Jurkat, Clone E6-1 (cell line): Measurements from ENCODE around the gene CDC34.
A peak's percentile ranks its signal among the peaks of the same experiment; 100 is the strongest.
"Not testable (repeated sequence)": the region's sequence is repeated elsewhere in the genome, so short reads cannot be mapped to it uniquely, and the experiment has no call there.

Experiments
- DNase-seq: peaks from one replicate; pipeline ENCODE4 v3.0.0-alpha.2; 2011; ENCODE audit warnings: low read depth, low spot score
- H3K4me3 ChIP-seq: 2 replicates; pipeline ENCODE4 v1.5.1; 2011; ENCODE audit warnings: mild to moderate bottlenecking, low read length, control low read depth, moderate library complexity

Gene CDC34

GRCh38 chr19:581399-582111 is 50.0 kb downstream of the CDC34 start:
- no peak overlapping the region for H3K4me3 ChIP-seq

DNA sequence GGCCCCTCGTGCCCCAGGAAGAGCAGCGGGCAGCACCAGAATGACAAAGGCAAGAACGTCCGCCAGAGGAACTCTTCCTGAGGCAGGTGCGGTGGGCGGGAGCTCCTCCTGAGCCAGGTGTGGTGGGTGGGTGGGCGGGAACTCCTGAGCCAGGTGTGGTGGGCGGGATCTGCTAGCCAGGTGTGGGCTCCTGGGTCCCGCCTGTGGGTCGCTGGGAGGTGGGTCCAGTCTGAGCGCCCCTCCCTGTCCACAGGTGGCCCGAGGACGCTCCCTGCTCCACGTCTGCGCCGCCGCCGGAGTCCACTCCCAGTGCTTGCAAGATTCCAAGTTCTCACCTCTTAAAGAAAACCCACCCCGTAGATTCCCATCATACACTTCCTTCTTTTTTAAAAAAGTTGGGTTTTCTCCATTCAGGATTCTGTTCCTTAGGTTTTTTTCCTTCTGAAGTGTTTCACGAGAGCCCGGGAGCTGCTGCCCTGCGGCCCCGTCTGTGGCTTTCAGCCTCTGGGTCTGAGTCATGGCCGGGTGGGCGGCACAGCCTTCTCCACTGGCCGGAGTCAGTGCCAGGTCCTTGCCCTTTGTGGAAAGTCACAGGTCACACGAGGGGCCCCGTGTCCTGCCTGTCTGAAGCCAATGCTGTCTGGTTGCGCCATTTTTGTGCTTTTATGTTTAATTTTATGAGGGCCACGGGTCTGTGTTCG is 51.1 kb downstream of the CDC34 start:
- no peak for DNase-seq
- no peak overlapping the region for H3K4me3 ChIP-seq

More at GRCh38 chr19:581399-582111, 50.0 kb downstream of the CDC34 start:
- DNase-seq, result no peak

DNA sequence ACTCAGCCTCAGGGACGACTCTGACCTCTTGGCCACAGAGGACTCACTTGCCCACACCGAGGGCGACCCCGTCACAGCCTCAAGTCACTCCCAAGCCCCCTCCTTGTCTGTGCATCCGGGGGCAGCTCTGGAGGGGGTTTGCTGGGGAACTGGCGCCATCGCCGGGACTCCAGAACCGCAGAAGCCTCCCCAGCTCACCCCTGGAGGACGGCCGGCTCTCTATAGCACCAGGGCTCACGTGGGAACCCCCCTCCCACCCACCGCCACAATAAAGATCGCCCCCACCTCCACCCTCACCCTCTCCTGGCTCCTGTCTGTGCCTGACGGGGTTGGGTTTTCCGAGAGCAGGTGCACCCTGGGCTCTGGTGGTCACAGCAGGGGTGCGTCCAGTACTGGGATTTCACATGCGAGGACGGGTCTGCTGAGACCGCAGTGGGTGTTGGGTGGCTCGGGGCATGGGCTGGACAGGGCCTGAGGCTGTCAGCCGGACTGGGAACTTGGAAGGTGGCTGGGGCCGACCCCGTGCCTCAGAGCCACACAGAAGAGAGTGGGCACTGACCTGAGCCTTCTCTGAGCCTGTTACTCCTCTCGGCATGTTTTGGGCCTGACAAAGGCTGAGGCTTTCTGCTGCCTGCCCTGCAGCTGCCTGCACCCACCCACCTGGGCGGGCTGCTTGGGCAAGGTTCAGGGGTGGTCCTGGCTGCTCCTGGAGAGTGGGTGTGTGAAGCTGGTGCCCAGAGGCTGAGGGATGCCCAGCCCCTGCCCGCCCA is 51.8 kb downstream of the CDC34 start:
- no peak for DNase-seq
- H3K4me3 ChIP-seq, result no peak overlapping the region

GRCh38 chr19:583968-584239 is 52.3 kb downstream of the CDC34 start:
- H3K4me3 ChIP-seq, result no peak overlapping the region
- DNase-seq, result no peak

DNA sequence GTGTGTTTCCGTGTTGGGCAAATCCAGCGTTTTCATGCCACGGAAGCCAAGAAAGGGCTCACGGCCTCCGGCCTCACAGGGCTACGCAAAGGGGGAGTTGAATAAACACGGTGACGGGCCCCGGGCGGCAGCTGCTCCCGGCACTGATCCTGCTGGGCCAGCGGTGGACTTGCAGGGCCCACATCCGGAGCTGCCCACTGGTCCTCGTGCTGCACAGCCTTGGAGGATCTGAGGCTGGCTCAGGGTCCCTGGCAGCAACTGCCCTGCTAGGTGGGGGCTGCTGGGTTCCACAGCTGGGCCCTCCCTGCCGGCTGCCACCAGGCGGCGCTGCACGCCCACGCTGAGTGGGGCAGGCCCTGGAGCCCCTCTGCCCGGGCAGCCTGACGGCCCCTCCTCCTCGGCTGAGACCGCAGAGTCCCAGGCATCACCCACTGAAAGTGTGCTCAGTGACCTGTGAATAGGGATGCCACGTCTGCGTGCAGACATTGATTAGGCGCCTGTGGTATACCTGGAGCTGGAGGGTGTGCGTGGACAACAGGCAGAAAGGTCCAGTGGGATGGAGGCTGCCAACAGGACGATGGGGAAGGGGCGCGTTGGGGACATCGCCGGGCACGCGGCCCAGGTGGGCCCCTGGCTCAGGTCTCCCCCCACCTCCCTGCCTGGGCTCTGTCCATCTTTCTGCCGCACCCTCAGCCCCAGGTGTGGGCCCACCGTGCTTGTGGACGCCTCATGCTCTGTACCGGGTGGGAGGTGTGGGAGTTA is 52.9 kb downstream of the CDC34 start:
- no peak overlapping the region for H3K4me3 ChIP-seq
- DNase-seq, result no peak

DNA sequence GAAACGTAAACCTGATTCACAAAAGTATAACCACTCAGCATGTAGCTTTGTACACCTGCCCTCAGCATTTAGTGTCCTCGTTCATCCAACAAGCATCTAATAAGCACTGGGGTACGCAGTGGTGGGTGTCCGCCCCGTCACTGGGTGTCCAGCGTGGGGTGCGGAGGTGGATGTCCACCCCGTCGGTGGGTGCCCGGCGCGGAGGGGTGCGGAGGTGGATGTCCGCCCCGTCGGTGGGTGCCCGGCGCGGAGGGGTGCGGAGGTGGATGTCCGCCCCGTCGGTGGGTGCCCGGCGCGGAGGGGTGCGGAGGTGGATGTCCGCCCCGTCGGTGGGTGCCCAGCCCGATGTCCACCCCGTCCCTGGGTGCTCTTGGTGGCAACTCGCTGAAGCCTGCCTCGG is 53.6 kb downstream of the CDC34 start:
- DNase-seq, H3K4me3 ChIP-seq: not testable (repeated sequence)

- no peak for DNase-seq
- no peak overlapping the region for H3K4me3 ChIP-seq
These were observed 54.1 kb downstream of the CDC34 start for GRCh38 chr19:585551-586110.

- DNase-seq, result peak; percentile 79
- peak overlapping the region; percentile 13 for H3K4me3 ChIP-seq
These were observed 56.7 kb downstream of the CDC34 start for GRCh38 chr19:588093-588740.

DNA sequence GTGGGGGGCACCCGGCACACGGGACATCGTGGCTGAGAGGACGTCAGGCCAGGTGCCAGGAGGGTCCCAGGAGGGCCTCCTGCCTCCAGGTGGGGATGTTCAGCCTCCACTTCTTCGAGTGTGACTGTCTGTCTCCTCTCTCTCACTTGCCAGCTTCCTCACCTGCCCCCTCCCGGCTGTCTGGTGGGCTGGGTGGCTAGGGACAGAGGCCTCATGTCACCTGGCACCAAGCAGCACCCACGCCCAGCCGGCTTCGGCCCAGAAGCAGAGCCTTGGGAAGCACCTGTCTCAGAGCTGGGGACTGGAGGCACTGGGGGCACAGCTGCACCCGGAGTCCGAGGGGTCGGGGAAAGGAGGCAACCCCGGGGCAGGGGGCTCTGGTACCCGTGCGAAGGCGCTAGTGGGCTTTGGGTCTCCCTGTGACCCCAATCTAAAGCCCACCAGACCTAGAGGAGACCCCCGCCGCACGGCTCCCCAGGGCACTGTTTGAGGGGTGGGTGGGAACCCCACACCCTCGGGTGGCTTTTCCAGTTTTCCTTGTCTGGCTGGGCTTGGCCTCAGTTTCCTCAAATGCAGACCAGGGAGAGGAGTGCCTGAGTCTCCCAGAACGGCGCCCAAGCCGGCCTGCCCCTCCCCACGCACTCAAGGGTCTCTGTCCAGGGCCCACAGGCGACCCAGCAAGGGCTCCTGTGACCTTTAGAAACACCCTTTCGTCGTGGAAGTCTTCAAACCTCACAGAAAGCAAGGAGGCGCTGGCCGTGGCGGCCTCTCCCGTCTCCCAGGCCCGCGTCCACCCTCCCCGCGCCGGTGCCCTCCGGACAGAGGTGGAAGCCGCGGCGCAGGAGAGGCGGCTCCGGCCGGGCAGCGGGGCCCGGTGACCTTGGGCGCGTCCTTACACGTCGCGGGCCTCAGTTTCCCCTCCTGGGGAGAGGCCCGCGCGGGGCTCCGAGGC is 57.5 kb downstream of the CDC34 start:
- DNase-seq, result no peak
- H3K4me3 ChIP-seq, result peak overlapping the region; percentile 13; the same call in 1 of the 2 replicates

GRCh38 chr19:589693-590395 is 58.3 kb downstream of the CDC34 start, which contains the start of gene HCN2:
Gene HCN2 (plus strand): TSS chr19:589881. CDS start chr19:589946, 65 bp downstream.
- no peak for DNase-seq
- no peak within 1 kb of the TSS; the same call in 1 of the 2 replicates for H3K4me3 ChIP-seq

DNA sequence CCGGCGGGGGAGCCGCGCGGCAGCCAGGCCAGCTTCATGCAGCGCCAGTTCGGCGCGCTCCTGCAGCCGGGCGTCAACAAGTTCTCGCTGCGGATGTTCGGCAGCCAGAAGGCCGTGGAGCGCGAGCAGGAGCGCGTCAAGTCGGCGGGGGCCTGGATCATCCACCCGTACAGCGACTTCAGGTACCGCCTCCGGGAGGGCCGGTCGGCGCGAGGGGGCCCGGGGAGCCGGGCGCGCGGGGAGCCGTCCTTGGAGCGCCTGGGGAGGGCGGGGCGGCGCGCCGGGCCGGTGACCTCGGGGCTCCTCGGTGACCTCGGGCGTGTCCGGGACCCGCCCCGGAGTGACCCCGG is 58.8 kb downstream of the CDC34 start:
- H3K4me3 ChIP-seq, result no peak overlapping the region
- no peak for DNase-seq

DNA sequence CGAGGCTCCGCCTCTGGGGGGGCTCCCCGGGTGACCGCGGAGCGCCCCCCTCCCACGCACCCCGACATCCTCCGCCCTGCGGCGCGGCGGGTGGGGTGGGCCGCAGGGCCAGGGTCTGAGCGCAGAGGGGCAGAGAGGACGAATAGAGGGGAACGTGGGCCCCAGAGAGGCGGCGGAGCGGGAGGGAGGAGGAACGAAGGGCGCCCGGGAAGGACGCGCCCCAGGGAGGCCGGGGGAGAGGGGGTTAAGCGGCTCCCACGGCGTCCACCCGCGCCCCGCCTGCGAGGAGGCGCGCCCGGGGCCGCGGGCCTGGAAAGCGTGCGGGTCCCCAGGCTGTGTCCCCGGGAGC is 59.2 kb downstream of the CDC34 start:
- no peak for DNase-seq
- H3K4me3 ChIP-seq, result no peak overlapping the region

DNA sequence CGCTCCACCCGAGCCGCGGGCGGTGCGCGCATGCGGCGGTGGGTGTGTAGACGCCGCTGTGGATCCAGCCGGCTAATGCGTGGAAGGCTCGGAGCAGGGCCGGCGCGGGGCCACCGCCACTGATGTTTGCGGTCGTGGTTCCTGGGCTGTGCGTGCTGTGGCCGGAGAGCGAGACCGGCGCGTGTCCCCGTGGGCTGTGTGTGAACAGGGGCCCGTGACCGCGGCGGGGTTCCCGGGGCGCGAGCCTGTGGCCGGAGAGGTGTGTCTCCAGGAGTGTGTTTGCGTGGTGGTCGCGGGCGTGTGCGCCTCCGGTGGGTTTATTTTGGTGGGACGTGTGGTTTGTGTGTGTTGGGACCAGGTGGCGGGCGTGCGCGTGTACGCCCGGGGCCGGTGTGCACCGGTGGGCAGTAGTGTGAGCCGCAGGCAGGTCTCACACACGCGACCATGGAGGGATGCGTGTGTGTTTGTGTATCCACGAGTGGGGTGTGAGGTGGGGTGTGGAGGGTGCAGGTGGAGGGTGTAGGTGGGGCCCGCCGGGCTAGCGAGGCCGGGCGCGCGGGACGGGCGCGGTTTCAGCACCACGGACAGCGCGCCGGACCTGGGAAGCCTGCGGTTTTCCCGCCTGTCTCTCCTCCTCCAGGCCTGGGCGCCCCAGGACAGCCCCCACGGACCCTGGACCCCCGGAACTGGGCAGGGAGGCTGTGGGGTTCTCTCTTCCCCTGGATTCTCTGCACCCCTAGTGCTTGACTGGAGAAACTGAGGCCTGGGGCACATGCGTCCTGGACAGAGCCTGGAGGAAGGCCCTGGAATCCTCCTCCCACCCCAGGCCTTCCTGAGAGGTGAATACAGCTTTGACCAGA is 59.8 kb downstream of the CDC34 start:
- no peak overlapping the region for H3K4me3 ChIP-seq
- no peak for DNase-seq
